Dendritic cell treated with granulocyte-macrophage colony-stimulating factor and Interleukin-4, amounts not matched to agents 40 ng/mL and 50 ng/mL, for 4 days (primary cell): Measurements from ENCODE around the gene GABRB3.

Experiments
- H3K27ac Mint-ChIP-seq: one replicate; pipeline ENCODE4 v1.8.0; 2022; ENCODE audit warnings: mild to moderate bottlenecking, mixed read lengths
- H3K27me3 Mint-ChIP-seq: one replicate; pipeline ENCODE4 v1.8.0; 2022; ENCODE audit warnings: mild to moderate bottlenecking, mixed read lengths
- H3K36me3 Mint-ChIP-seq: one replicate; pipeline ENCODE4 v1.8.0; 2022; ENCODE audit warnings: low read depth, mixed read lengths
- H3K4me1 Mint-ChIP-seq: one replicate; pipeline ENCODE4 v1.8.0; 2022; ENCODE audit warnings: low read depth, mixed read lengths
- H3K4me3 Mint-ChIP-seq: one replicate; pipeline ENCODE4 v1.8.0; 2022; ENCODE audit warnings: mild to moderate bottlenecking, moderate library complexity, mixed read lengths
- H3K9me3 Mint-ChIP-seq: one replicate; pipeline ENCODE4 v1.8.0; 2022; ENCODE audit warnings: mixed read lengths
- intact Hi-C: fragments of 100-400 bp; cut with micrococcal nuclease; formaldehyde crosslinking; loops from one replicate; pipeline ENCODE4 v1.15.0; 2022

Gene GABRB3

DNA sequence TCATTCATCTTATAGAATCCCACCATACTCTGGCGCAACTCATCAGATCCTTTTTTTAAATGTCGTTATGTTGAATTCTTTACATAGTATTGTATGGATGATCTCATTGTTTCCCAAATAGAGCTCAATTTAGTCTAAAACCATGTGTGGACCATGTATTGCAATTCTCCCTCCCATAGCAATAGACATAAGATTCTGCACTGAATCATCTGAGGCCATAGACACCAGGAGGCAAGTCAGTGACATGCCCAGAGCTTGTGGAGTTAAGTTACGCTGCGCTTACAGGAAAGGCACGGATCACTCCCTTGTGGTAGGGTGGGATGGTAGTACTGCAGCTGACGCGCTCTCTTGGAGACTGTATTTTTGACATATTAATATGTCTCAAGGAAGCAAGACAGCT, 211.0 kb downstream of the GABRB3 start:
- H3K4me3 Mint-ChIP-seq, result no peak overlapping the region
- intact Hi-C loops, result no loop called here

DNA sequence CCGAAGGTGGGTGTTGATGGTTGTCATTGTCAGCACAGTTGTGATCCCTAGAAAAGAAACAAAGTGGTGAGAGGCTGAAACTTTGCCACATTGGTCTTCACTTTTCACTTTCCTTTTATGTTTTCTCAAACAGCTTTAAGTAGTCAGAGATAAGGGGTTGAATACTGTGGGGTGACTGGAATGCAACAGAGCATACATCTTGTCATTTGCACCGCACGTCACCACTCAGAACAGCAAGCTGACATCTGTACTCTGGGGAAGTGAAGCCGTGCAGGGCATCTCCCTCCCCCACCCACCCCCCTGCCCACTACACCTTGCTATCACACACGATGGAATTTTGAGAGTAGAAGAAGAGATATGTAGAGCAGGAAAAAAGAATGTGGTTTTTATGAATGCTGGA, 211.7 kb downstream of the GABRB3 start:
- no peak overlapping the region for H3K4me3 Mint-ChIP-seq
- H3K27me3 Mint-ChIP-seq, result no peaks in the 10 kb centered on the region
- H3K36me3 Mint-ChIP-seq, result no peaks in the 10 kb centered on the region
- no peaks in the 10 kb centered on the region for H3K4me1 Mint-ChIP-seq
- intact Hi-C loops, result no loop called here
- peaks cover 64% of the 10 kb centered on the region for H3K9me3 Mint-ChIP-seq
- H3K27ac Mint-ChIP-seq, result no peak overlapping the region

More for the DNA sequence above, 211.0 kb downstream of the GABRB3 start:
- Mint-ChIP-seq H3K27me3 (no peaks in the 10 kb centered on the region), H3K36me3 (no peaks in the 10 kb centered on the region), H3K4me1 (no peaks in the 10 kb centered on the region), H3K27ac (no peak overlapping the region), H3K9me3 (peaks cover 58% of the 10 kb centered on the region)

DNA sequence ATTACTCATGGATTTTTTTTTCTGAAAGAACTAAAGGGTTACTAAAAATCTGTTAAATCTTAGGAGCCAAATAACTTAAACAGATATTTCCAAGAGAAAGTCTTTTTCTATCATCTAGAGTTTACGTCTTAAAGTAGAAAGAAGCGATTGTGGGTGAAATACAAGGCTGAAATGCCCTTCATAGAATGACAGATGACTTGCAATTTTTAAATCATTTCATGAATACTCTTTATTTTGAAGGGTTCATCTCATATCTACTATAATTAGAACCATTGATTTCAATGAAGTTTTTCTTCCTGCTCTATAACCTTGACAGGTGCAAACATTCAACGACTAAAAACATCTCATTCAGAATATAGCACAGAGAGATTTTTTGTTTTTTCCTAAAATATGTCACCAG, 217.0 kb downstream of the GABRB3 start:
- Mint-ChIP-seq H3K4me1 (no peaks in the 10 kb centered on the region), H3K27me3 (no peaks in the 10 kb centered on the region), H3K27ac (no peak overlapping the region), H3K4me3 (no peak overlapping the region), H3K36me3 (no peaks in the 10 kb centered on the region), H3K9me3 (peaks cover 66% of the 10 kb centered on the region)
- intact Hi-C loops, result no loop called here

DNA sequence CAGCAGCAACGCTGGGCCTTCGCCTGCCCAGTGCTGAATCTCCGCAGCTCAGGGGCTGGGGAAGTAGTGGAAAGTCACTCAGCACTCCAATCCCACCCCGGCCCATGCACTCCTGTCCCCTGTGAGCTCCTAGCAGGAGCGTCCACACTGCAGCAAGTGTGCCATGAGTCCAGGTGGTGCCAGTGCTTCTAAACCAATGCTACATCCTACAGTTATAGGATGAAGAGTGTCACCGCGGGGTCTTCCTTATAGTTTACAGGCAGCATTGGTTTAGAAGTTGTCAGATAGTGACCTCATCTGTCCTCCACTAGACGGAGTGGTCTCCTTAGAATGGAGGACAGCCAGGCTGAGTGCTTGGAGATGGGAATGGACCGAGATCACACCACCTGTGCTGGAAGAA, 221.4 kb downstream of the GABRB3 start:
- intact Hi-C loops, result no loop called here
- no peaks in the 10 kb centered on the region for H3K27me3 Mint-ChIP-seq
- no peaks in the 10 kb centered on the region for H3K36me3 Mint-ChIP-seq
- no peaks in the 10 kb centered on the region for H3K4me1 Mint-ChIP-seq
- H3K4me3 Mint-ChIP-seq, result no peak overlapping the region
- peaks cover 67% of the 10 kb centered on the region for H3K9me3 Mint-ChIP-seq
- no peak overlapping the region for H3K27ac Mint-ChIP-seq

GRCh38 chr15:26550880-26551279, 222.0 kb downstream of the GABRB3 start:
- Mint-ChIP-seq H3K4me1 (no peaks in the 10 kb centered on the region), H3K27me3 (no peaks in the 10 kb centered on the region), H3K9me3 (peaks cover 68% of the 10 kb centered on the region), H3K27ac (no peak overlapping the region), H3K4me3 (no peak overlapping the region), H3K36me3 (no peaks in the 10 kb centered on the region)
- intact Hi-C loops, result no loop called here

DNA sequence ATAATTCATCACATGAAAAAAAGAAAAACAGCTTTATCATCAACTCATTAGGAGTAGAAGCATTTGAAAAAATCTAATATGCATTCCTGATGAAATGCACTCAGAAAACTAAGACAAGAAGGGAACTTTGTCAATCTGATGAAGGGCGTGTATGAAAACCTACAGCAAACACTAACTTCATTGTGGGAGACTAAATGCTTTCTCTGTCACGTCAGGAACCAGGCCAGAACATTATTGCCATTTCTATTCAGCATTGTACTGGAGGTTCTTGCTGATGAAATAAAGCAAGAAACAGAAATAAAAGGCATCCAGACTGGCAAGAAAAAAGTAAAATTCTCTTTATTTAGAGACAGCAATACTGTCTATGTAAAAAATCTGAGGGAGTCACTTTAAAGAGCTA, 235.2 kb downstream of the GABRB3 start:
- no peak overlapping the region for H3K27ac Mint-ChIP-seq
- no peaks in the 10 kb centered on the region for H3K36me3 Mint-ChIP-seq
- no peaks in the 10 kb centered on the region for H3K4me1 Mint-ChIP-seq
- intact Hi-C loops, result no loop called here
- H3K9me3 Mint-ChIP-seq, result peaks cover 66% of the 10 kb centered on the region
- H3K27me3 Mint-ChIP-seq, result no peaks in the 10 kb centered on the region
- no peak overlapping the region for H3K4me3 Mint-ChIP-seq

- Mint-ChIP-seq H3K4me1 (no peaks in the 10 kb centered on the region), H3K4me3 (no peak overlapping the region), H3K27me3 (no peaks in the 10 kb centered on the region), H3K9me3 (peaks cover 78% of the 10 kb centered on the region), H3K27ac (no peak overlapping the region), H3K36me3 (no peaks in the 10 kb centered on the region)
- intact Hi-C loops, result no loop called here
These were observed 241.4 kb downstream of the GABRB3 start for GRCh38 chr15:26531489-26531888.

DNA sequence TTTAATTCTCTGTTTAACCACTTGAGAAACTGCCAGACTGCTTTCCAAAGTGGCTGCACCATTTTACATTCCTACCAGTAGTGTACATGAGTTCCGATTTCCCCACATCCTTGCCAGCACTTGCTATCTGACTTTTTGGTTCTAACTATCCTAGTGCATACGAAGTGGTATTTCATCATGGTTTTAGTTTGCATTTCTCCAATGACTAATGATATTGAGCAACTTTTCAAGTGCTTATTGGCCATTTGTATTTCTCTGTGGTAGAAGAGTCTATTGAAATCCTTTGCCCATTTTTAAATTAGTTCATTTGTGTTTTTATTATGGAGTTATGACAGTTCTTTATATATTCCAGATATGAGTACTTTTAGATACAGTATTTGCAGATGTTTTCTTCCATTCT, 247.8 kb downstream of the GABRB3 start:
- H3K4me1 Mint-ChIP-seq, result no peaks in the 10 kb centered on the region
- no peak overlapping the region for H3K4me3 Mint-ChIP-seq
- intact Hi-C loops, result no loop called here
- H3K36me3 Mint-ChIP-seq, result no peaks in the 10 kb centered on the region
- H3K27ac Mint-ChIP-seq, result no peak overlapping the region
- H3K27me3 Mint-ChIP-seq, result no peaks in the 10 kb centered on the region
- peaks cover 49% of the 10 kb centered on the region for H3K9me3 Mint-ChIP-seq

GRCh38 chr15:26521691-26522198, 251.1 kb downstream of the GABRB3 start:
- no peaks in the 10 kb centered on the region for H3K27me3 Mint-ChIP-seq
- H3K9me3 Mint-ChIP-seq, result peaks cover 44% of the 10 kb centered on the region
- H3K36me3 Mint-ChIP-seq, result no peaks in the 10 kb centered on the region
- H3K4me3 Mint-ChIP-seq, result no peak overlapping the region
- H3K4me1 Mint-ChIP-seq, result no peaks in the 10 kb centered on the region
- intact Hi-C loops, result no loop called here
- H3K27ac Mint-ChIP-seq, result no peak overlapping the region

GRCh38 chr15:26521130-26521529, 251.7 kb downstream of the GABRB3 start:
- no peak overlapping the region for H3K27ac Mint-ChIP-seq
- no peaks in the 10 kb centered on the region for H3K36me3 Mint-ChIP-seq
- no peak overlapping the region for H3K4me3 Mint-ChIP-seq
- H3K4me1 Mint-ChIP-seq, result no peaks in the 10 kb centered on the region
- intact Hi-C loops, result no loop called here
- H3K9me3 Mint-ChIP-seq, result peaks cover 48% of the 10 kb centered on the region
- no peaks in the 10 kb centered on the region for H3K27me3 Mint-ChIP-seq

GRCh38 chr15:26518885-26519284, 254.0 kb downstream of the GABRB3 start:
- peaks cover 45% of the 10 kb centered on the region for H3K9me3 Mint-ChIP-seq
- H3K36me3 Mint-ChIP-seq, result no peaks in the 10 kb centered on the region
- no peaks in the 10 kb centered on the region for H3K27me3 Mint-ChIP-seq
- H3K4me1 Mint-ChIP-seq, result no peaks in the 10 kb centered on the region
- H3K27ac Mint-ChIP-seq, result no peak overlapping the region
- intact Hi-C loops, result no loop called here
- no peak overlapping the region for H3K4me3 Mint-ChIP-seq

DNA sequence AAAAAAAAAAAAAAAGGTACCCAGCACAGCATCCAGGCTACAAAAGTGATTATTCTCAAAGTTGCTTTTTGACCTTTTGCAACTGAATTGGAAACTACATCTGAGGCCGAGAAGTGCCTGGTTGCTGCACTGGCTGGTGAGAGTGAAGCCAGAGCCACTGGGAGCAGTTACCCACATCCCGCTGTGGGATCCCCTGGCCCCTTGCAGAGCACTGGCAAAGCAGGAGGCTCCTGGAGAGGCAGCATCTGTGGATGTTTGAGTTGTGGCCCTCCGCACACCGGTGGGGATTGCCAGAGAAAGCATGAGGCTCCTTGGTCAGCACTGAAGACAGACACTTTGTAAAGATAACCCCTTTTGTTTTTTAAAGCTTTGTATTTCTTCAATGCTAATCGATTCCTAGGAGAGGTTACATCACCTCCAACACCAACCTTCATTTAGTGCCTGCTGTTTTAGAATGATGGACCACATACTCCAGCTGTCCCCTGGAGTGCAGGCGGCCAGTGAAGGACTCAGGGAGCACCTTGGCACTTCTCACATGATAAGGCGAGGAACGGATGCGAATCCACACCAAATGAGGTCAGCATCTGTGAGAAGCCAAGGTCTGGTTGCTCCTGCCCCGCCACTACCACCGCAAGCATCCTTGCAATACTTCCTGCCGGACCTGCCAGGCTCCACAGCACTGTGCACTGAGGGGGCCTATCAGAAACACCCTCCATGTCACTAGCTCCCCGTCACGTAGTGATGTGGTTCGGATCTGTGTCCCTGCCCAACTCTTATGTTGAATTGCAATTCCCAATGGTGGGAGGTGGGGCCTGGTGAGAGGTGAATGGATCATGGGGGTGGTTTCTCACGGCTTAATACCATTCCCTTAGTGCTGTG, 256.5 kb downstream of the GABRB3 start:
- no peak overlapping the region for H3K4me3 Mint-ChIP-seq
- H3K27me3 Mint-ChIP-seq, result no peaks in the 10 kb centered on the region
- intact Hi-C loops, result no loop called here
- no peak overlapping the region for H3K27ac Mint-ChIP-seq
- no peaks in the 10 kb centered on the region for H3K36me3 Mint-ChIP-seq
- H3K9me3 Mint-ChIP-seq, result peaks cover 63% of the 10 kb centered on the region
- no peaks in the 10 kb centered on the region for H3K4me1 Mint-ChIP-seq

GRCh38 chr15:26504009-26504408, 268.9 kb downstream of the GABRB3 start:
- Mint-ChIP-seq H3K36me3 (no peaks in the 10 kb centered on the region), H3K27ac (no peak overlapping the region), H3K9me3 (peaks cover 46% of the 10 kb centered on the region), H3K4me3 (no peak overlapping the region), H3K27me3 (no peaks in the 10 kb centered on the region), H3K4me1 (no peaks in the 10 kb centered on the region)
- intact Hi-C loops, result no loop called here
